Mammary epithelial cell (primary cell): Measurements from ENCODE around the gene ARRDC3.

Source experiments
- CTCF ChIP-seq, 2 donors: IDR thresholded peaks in 1 of 2; conservative IDR thresholded peaks in 1 of 2; 2 replicates each; pipeline ENCODE4 v1.5.1; 2011 to 2012; ENCODE audit warnings: inconsistent platforms in 2 of 2, low read length in 2 of 2, mild to moderate bottlenecking in 2 of 2, control low read depth in 1 of 2, low read depth in 1 of 2; ENCODE audit not compliant: insufficient read depth in 1 of 2; ENCODE audit errors: extremely low read depth in 1 of 2
- EZH2 ChIP-seq: IDR thresholded peaks from 2 replicates; pipeline ENCODE4 v1.6.1; 2012; ENCODE audit warnings: low read length, inconsistent platforms, borderline replicate concordance

- TF ChIP-seq CTCF (conservative IDR thresholded peaks at IDR 0.05 in 1 of 2, IDR thresholded peaks at IDR 0.05 in 1 of 2; ENCODE audit: extremely low read depth in 1 of 2, insufficient read depth in 1 of 2, low read depth in 1 of 2, low read length in 2 of 2) = no peak
- TF ChIP-seq EZH2 = no peak
These were observed 26.0 kb downstream of the ARRDC3 start for GRCh38 chr5:91357012-91357634.
